HL-60/S4 treated with retinoic acid at 250 ng/mL for 4 days and 3 days (cell line): ENCODE measurements around the gene RNFT1.
"Not testable (repeated sequence)": the region's sequence is repeated elsewhere in the genome, so short reads cannot be mapped to it uniquely, and the experiment has no call there.

ENCODE experiments used
- in situ Hi-C: fragments of 300-500 bp; cut with MboI; formaldehyde crosslinking; loops from 2 replicates; pipeline ENCODE4 v1.7.0; 2022; ENCODE audit warnings: low sequenced_read_pairs

RNFT1 gene

GRCh38 chr17:59964482-59965328 is at the start of gene RNFT1:
RNFT1 (minus strand) TSS chr17:59964740; CDS start chr17:59964663, 77 bp downstream.
- in situ Hi-C loops: no loop called here

- in situ Hi-C loops: not testable (repeated sequence)
These were observed 44.8 kb upstream of the RNFT1 start for GRCh38 chr17:60009326-60009725.

GRCh38 chr17:60008377-60008776 is 43.8 kb upstream of the RNFT1 start:
- in situ Hi-C loops: not testable (repeated sequence)

GRCh38 chr17:60006160-60006559 is 41.6 kb upstream of the RNFT1 start:
- in situ Hi-C loops: no loop called here

- in situ Hi-C loops: not testable (repeated sequence)
These were observed 40.0 kb upstream of the RNFT1 start for GRCh38 chr17:60004561-60004960.

- in situ Hi-C loops: not testable (repeated sequence)
These were observed 37.9 kb upstream of the RNFT1 start for GRCh38 chr17:60002405-60002804.

- in situ Hi-C loops: not testable (repeated sequence)
These were observed 32.1 kb upstream of the RNFT1 start for GRCh38 chr17:59996608-59997007.

- in situ Hi-C loops: not testable (repeated sequence)
These were observed 10.6 kb upstream of the RNFT1 start for GRCh38 chr17:59975166-59975565.

- in situ Hi-C loops: not testable (repeated sequence)
These were observed 8.9 kb upstream of the RNFT1 start for GRCh38 chr17:59973483-59973882.

GRCh38 chr17:59972778-59973177 is 8.2 kb upstream of the RNFT1 start:
- in situ Hi-C loops: no loop called here

- in situ Hi-C loops: not testable (repeated sequence)
These were observed 7.2 kb upstream of the RNFT1 start for GRCh38 chr17:59971771-59972170.

GRCh38 chr17:59963738-59964481 is 630 bp downstream of the RNFT1 start:
- in situ Hi-C loops: no loop called here

- in situ Hi-C loops: no loop called here
These were observed 1.7 kb downstream of the RNFT1 start for GRCh38 chr17:59962739-59963318.

GRCh38 chr17:59959574-59959973 is 5.0 kb downstream of the RNFT1 start:
- in situ Hi-C loops: not testable (repeated sequence)

GRCh38 chr17:59954856-59955255 is 9.7 kb downstream of the RNFT1 start:
- in situ Hi-C loops: no loop called here

- in situ Hi-C loops: no loop called here
These were observed 14.5 kb downstream of the RNFT1 start for GRCh38 chr17:59950049-59950448.

GRCh38 chr17:59947310-59947709 is 17.2 kb downstream of the RNFT1 start:
- in situ Hi-C loops: not testable (repeated sequence)

- in situ Hi-C loops: not testable (repeated sequence)
These were observed 18.1 kb downstream of the RNFT1 start for GRCh38 chr17:59946433-59946832.

- in situ Hi-C loops: no loop called here
These were observed 23.4 kb downstream of the RNFT1 start for GRCh38 chr17:59941131-59941530.

- in situ Hi-C loops: not testable (repeated sequence)
These were observed 23.8 kb downstream of the RNFT1 start for GRCh38 chr17:59940697-59941096.

- in situ Hi-C loops: not testable (repeated sequence)
These were observed 31.2 kb downstream of the RNFT1 start for GRCh38 chr17:59933317-59933716.

GRCh38 chr17:59930768-59931167 is 33.8 kb downstream of the RNFT1 start:
- in situ Hi-C loops: not testable (repeated sequence)
